Inferior parietal cortex (tissue), 1 donor: Measurements from ENCODE around the gene TRAFD1.
"Not testable (repeated sequence)": the region's sequence is repeated elsewhere in the genome, so short reads cannot be mapped to it uniquely, and the experiment has no call there.

ENCODE experiments used
- DNase-seq: peaks from one replicate; pipeline ENCODE4 v3.0.0-alpha.2; 2016; ENCODE audit errors: extremely low spot score

Gene TRAFD1, protein sequence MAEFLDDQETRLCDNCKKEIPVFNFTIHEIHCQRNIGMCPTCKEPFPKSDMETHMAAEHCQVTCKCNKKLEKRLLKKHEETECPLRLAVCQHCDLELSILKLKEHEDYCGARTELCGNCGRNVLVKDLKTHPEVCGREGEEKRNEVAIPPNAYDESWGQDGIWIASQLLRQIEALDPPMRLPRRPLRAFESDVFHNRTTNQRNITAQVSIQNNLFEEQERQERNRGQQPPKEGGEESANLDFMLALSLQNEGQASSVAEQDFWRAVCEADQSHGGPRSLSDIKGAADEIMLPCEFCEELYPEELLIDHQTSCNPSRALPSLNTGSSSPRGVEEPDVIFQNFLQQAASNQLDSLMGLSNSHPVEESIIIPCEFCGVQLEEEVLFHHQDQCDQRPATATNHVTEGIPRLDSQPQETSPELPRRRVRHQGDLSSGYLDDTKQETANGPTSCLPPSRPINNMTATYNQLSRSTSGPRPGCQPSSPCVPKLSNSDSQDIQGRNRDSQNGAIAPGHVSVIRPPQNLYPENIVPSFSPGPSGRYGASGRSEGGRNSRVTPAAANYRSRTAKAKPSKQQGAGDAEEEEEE

DNA sequence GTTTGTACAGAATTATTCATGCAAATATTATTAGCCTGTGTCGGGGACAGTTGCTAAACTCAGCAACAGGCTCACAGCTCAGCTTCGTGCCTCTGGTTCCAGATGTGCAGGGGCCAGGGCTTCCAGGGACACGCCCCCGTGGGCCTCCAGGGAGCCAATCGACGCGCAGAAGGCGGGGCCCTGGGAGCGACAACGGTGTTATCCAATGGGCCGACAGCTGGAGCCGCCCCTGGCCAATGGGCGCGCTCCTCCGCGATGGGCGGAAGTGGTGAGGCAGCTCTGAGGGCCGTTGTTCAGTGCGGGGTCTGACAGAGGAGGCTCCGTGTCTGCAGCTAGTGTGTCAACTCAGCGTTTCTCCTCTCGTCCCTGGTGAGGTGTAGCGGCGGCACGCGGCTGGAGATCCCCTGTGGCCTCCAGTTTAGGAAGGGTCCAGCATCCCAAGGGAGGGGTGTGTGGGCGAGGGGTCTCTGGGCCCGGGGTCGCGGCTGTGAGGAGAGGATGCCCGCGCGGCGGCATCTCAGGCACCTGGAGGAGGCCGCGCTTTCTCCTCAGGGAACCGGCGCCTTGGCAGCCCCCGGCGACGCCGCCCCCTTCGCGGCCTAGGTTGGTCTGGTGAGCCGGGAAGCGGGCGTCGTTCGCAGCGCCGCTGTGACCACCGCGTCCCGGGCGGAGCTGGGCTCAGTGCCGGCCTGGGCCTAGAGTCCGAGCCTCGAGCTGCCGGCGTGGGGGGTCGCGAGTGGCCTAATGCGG lies at the start of gene TRAFD1:
Gene TRAFD1 (plus strand): TSS at position 311 of the 750 bp plus-strand sequence. CDS start 4,963 bp downstream, outside the sequence.
- DNase-seq = peak; percentile 98

DNA sequence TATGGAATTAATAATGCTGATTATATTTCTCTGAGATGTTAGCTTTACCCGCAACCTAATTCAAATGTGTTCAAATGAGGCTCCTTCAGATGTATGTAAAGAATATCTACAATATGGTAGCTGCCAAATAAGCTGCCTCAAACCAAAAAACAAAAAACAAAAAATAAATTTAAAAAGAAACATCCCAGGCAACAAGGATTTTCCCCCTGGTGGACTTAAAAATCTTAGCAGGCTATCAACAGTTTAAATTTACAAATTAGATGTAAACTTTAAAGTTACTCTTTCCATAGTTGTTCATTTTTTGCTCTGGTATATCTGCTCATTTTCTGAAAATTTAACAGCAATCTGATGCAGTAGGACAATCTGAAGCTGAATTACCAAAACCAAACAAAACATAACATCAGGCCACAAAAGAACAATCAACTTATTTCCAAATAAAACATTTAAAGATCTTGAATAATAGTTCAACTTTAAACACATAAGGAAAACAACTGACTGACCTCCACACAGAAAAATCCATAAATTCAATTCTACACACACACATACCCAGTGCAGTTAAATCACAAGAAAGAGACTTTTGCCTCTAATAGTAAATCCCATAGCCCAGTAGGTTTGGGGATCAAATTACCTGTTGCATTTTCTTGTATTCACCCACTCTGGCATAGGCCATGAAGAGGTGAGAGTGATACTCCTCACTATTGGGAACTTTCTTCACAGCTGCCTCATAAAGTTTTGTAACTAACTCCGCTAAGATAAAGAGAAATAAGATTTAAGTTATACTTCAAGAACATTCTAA lies 38.1 kb upstream of the TRAFD1 start:
- no peak for DNase-seq

DNA sequence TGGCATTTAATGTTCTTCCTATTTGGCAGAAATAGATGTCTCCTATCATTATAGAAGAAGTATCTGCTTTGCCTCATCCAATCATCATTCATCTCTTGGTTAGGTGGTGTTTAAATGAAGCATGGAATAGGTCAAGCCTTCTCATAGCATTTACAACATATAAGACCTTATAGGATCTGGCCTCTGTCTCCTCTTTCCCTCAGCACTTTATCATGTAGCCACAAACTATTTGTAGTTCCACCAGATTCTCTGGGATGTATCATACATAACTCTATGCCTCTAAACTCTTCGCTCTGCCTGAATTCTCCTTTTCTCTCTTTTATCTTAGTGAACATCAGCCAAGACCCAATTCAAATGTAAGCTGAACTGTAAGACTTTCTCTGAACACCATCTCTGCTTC lies 37.5 kb upstream of the TRAFD1 start:
- no peak for DNase-seq

DNA sequence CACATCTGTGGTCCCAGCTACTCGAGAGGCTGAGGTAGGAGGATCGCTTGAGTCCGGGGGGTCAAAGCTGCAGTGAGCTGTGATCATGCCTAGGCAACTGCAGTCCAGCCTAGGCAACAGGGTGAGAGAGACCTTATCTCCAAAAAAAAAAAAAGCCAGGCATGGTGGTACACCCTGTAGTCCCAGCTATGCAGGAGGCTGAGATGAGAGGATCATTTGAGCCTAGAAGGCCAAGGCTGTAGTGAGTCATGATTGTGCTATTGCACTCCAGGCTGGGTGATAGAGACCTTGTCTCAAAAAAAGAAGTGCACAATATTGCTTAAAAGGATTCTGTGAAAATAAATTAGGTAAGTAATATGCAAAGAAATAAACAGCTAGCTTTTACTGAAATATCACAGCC lies 33.8 kb upstream of the TRAFD1 start:
- no peak for DNase-seq

DNA sequence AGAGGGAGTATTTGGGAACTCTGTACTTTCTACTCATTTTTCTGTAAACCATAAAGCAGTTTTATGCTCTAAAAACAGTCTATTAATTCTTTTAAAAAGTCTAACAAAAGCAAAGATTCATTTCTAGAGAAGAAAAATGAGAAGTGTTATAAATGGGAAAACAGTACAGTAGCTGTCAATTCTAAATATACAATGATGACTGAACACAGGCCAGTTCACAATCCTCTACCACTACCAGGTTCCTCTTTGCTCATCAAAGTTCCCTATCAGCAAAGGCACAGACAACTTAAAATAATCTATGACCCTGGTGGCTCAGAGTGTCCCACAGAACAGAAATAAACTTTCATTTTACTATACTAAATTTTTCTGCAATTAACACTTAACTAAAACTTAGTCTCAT lies 29.3 kb upstream of the TRAFD1 start:
- DNase-seq = no peak

DNA sequence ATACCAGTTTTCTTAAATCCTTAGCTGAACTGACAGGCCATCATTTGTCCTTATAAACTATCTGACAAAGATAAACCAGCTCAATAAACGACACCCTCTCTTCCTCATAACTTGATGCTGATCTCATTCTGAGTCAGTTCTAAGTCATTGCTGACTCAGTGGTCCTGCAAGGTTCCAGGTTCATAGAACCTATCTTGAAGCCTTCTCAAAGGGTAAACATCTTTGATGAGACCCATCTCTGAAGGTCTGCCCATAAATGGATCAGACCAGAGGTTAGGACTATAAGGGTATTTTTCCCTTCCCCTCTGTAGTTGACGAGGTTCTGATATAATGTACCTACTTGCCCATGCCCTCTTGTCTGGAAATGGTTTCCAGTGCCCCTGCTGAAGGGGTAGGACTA lies 28.7 kb upstream of the TRAFD1 start:
- DNase-seq = no peak

DNA sequence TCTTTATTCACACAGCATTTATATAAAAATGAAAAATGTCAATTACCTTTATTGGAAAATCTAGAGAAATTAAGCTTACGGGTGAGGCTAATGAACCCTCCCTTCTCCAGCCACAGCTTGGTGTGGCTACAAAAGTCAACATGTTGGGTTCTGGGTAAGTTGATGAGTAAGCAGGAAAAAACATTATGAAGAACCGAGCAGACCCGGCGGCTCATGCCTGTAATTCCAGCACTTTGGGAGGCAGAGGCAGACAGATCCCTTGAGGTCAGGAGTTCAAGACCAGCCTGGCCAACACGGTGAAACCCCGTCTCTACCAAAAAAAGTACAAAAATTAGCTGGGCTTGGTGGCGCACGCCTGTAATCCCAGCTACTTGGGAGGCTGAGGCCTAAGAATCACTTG lies 27.7 kb upstream of the TRAFD1 start:
- no peak for DNase-seq

DNA sequence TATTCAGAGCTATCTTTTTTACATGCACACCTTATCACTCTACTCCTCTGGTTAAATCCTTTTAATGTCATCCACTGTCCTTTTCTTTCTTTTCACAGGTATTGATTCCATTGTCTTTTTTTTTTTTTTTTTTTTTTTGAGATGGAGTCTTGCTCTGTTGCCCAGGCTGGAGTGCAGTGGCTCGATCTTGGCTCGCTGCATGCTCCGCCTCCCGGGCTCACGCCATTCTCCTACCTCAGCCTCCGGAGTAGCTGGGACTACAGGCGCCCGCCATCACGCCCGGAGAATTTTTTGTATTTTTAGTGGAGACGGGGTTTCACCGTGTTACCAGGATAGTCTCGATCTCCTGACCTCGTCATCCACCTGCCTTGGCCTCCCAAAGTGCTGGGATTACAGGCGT lies 24.9 kb upstream of the TRAFD1 start:
- not testable (repeated sequence) for DNase-seq

DNA sequence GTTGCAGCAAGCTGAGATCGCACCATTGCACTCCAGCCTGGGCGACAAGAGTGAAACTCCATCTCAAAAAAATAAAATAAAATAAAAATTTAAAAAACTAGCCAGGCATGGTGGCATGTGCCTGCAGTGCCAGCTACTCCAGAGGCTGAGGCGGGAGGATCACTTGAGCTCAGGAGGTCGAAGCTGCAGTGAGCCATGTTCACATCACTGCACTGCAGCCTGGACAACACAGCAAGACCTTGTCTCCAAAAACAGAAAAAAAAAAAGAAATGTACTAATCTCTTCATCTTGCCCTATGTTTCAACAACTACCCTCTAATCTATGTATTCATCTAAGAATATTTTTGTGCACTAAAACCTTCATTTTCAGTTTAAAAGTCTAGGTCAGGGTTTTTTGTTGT lies 23.2 kb upstream of the TRAFD1 start:
- DNase-seq = no peak

DNA sequence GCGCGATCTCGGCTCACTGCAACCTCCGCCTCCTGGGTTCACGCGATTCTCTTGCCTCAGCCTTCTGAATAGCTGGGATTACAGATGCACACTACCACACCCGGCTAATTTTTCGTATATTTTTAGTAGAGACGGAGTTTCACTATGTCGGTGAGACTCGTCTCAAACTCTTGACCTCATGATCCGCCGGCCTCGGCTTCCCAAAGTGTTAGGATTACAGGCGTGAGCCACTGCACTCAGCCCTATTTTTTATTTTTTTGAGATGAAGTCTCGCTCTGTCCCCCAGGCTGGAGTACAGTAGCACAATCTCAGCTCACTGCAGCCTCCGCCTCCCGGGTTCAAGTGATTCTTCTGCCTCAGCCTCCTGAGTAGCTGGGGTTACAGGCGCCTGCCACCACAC lies 22.6 kb upstream of the TRAFD1 start:
- DNase-seq = not testable (repeated sequence)

DNA sequence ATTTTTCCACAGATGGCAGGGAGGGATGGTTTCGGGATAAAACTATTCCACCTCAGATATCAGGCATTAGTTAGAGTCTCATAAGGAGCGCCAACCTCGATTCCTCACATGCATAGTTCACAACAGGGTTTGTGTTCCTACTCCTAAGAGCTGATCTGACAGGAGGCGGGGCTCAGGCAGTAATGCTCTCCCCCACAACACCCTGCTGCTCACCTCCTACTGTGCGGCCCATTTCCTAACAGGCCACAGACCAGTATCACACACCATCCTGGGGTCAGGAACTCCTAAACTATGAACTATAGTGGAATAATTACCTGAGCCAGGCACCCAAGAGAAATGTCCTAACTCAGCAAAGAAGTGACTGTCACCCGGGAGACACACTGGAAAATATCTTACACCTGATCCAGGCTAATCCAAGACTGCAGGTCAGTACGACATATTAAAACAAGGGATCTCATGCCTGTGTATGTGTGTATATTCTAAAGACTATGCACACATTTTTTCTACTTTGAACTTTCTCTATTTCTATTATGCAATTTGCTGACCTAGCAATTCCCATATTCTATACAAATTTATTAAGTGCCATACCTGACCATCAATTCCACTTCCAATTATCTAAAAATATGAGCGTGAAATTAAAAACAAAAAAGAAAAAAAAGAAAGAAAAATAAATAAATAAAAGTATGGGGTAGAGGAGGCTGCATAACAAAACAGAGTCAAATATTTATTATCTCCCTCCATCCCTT lies 21.4 kb upstream of the TRAFD1 start:
- no peak for DNase-seq

DNA sequence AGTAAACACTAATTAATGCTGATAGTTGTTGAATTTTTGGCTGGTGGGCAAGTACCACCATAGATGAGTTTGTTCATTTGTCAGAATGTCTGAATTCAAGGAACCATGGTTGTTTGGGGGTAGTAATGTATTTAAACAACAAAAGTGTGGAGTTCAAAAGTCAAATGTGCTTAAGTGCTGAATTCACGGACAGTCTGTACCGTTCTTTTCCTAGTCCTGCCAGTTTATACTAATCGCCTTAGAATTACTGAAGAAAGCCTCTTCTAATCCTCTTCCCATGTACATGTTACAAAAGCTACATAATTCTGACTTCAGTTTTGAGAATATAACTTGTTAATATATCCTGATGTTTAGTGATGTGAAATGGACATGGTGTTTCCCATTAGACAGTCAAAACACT lies 19.5 kb upstream of the TRAFD1 start:
- no peak for DNase-seq

DNA sequence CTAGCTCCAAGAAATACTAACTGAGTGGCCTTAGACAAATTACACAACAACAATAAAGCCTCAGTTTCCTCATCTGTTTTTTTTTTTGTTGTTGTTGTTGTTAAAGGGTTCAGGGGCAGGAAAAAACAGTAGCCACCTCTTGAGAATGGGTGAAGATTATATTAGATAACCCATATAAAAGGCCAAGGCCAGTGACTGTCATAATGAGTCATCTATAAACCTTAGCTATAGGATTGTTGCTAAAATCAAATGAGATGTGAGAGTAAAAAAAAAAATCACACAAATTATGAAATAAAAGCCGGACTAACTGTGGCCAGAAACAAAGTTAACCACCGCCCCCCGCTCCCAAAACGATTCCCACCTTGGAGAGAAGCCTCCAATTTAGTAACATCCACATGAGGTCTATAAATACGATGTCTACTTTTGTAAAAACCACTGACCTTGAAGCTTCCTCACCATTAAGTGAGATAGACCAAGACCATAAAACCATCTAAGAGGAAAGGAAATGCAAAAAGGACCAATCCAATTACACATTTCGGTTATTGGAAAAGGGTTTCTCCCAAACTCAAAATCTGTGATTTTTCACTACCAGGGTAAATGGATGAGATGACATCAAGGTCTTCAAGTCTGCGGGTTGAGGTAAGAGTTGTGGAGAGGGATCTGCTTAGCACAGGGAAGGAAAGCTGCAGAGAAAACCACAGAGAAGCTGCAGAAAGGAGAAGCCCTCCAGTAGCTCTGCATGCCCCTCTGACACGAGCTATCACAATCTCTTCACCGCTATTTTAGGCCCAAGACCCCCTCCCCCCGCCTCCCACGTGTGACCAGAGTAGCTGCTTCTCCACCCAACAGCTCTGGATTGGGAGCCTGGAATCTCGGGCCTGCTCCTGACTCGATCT lies 17.8 kb upstream of the TRAFD1 start:
- no peak for DNase-seq

DNA sequence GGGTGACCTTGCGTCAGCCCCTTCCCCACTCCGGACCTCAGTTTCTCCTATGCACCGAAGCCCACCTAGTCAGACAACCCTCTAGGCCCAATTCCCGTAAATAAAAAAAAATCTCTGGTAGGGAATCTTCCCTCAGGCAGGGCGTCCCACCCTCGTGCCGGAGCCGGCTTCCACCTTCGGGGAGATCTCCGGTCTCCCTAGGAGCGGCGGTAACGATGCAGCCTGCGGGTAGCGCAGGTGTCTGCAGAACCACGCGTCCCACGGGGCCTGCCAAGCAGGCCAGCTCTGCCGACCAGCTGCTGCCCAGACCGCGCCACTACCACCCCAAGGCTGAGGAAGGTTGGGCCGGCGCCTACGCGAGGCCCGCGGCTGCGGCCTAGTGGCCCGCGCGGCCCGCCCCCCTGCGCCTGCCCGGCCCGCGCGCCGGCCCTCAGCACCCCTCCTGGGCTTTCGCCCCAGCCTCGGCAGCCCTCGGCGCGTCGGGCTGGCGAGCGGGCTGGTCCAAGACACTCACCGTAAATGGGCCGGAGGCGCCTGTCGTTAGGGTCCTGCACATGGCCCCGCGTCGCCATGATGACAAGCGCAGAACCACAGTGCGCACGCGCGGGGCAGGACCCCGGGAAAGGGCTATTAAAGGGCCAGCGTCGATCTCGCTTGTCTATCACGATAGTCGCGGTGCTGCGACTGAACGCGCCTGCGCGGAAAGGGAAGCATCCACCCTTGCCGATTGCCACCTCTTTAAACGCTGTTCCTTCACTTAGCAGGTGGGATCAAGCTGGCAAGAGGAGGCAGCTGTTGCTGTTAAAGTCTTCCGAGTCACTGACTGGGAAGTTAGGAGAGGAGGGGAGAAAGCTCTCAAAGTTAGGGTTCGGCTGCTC lies 16.9 kb upstream of the TRAFD1 start, which contains the start of gene NAA25:
Gene NAA25 (minus strand): TSS at position 582 of the 878 bp plus-strand sequence. CDS start 10 bp downstream, at position 572.
- DNase-seq = peak; percentile 94

DNA sequence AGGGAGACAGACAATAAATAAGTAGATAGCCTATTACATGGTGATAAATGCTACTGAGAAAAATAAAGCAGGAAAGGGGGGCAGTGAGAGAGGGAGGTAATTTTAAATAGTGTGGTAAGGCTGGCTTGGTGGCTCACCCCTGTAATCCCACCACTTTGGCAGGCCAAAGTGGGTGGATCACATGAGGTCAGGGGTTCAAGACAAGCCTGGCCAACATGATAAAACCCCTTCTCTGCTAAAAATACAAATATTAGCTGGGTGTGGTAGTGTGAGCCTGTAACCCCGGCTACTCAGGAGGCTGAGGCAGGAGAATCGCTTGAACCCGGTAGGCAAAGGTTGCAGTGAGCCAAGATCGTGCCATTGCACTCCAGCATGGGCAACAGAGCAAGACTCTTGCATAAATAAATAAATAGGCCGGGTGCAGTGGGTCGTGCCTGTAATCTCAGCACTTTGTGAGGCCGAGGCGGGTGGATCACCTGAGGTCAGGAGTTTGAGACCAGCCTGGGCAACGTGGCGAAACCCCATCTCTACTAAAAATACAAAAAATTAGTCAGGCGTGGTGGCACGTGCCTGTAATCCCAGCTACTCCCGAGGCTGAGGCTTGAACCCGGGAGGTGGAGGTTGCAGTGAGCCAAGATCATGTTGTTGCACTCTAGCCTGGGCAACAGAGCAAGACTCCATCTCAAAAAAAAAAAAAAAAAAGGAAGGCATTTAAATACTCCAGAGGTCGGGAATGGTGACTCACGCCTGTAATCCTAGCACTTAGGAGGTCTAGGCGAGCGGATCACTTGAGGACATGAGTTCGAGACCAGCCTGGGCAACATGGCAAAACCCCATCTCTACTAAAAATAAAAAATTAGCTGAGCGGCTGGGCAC lies 14.3 kb upstream of the TRAFD1 start:
- not testable (repeated sequence) for DNase-seq

DNA sequence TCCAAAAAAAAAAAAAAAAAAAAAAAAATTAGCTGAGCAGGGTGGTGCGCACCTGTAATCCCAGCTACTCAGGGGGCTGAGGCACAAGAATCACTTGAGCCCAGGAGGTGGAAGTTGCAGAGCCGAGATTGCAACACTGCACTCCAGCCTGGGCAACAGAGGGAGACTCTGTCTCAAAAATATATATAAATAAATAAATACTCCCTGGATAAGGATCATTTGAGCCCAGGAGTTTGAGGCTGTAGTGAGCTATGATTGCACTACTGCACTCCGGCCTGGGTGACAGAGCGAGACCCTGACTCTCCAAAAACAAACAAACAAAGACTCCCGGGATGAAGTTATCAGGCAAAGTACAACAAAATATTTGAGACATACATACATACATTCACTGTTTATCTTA lies 13.4 kb upstream of the TRAFD1 start:
- DNase-seq = no peak

DNA sequence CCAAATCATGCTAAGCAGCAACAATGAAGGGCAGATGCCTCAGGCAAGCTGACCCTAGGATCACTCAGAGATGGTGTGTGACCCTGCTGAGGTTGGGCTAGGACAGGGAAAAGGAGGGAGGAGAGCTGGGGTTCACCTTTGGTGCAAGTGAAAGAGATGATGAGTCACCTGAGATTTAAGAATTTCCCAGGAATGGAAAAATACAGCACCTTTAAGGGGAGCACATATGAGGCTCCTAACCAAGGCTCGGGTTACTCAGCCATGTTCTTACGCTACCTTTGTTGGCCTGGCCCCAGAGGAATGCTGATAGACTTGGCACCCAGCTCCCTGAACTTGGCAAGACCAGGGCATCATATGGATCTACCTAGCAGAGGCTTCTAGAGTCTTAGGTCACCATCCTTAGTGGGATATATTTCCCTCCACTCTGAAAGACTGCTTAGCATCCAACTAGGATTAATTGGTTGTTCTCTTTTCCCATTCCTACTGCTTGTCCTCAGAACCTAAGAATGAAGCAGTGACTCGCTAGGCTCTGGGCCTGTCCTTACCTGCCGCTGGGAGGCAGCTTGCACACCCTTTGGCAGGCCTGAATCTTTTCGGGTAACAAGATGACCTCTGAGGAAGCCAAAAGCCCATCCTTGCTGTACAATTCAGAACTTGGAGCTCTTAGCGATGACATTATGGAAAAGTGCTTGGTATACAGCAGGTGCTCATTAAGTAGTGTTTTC lies 12.8 kb upstream of the TRAFD1 start:
- DNase-seq = no peak
